HG02852 (cell line): ENCODE measurements around the gene QSOX1.

ENCODE experiments used
- ATAC-seq: cut with Tn5 transposase; IDR thresholded peaks from one replicate; pipeline ENCODE4 v1.9.1; 2021; ENCODE audit warnings: mild to moderate bottlenecking, moderate library complexity; ENCODE audit not compliant: unreplicated experiment

The QSOX1 gene

GRCh38 chr1:180232521-180233043, 77.9 kb downstream of the QSOX1 start:
- no peak for ATAC-seq

GRCh38 chr1:180233191-180234011, 78.7 kb downstream of the QSOX1 start:
- ATAC-seq = no peak

GRCh38 chr1:180234369-180235076, 79.9 kb downstream of the QSOX1 start:
- no peak for ATAC-seq

- ATAC-seq = no peak
Measured at GRCh38 chr1:180235077-180235501, 80.4 kb downstream of the QSOX1 start.

DNA sequence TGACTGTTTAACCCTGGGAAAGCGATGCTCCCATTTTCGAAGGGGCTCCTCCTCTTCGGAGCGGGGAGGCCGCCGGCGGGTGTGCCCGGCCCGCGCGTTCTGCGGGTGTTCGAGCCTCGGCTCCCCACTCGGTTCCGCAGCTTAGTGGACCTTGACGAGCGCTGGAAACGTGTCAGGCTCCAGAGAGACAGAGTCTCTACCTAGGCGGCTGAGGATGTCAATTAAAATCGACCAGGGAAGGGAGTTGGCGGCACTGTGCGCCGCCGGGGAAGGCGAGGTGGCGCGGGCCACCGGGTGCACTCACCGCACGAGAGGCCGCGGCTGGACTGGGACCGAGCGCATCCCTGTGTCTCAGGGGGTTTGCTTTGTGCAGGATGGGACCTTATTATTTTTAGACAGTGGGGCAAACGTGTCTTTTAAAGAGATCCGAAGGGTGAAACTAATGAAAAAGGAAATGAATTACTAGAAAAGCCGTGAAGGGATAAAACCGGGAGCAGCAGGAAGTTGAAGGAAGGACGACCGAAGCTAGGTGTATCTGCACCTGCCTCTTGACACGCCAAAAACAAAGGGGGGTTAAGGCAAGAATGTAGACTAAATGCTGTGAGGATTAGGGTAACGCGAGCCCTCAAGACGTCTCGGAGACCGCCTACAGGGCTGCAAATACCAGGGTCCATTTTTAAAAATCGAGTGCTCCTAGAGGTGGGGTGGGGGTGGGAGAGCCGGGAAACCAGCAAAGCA, 81.0 kb downstream of the QSOX1 start:
- ATAC-seq = no peak

DNA sequence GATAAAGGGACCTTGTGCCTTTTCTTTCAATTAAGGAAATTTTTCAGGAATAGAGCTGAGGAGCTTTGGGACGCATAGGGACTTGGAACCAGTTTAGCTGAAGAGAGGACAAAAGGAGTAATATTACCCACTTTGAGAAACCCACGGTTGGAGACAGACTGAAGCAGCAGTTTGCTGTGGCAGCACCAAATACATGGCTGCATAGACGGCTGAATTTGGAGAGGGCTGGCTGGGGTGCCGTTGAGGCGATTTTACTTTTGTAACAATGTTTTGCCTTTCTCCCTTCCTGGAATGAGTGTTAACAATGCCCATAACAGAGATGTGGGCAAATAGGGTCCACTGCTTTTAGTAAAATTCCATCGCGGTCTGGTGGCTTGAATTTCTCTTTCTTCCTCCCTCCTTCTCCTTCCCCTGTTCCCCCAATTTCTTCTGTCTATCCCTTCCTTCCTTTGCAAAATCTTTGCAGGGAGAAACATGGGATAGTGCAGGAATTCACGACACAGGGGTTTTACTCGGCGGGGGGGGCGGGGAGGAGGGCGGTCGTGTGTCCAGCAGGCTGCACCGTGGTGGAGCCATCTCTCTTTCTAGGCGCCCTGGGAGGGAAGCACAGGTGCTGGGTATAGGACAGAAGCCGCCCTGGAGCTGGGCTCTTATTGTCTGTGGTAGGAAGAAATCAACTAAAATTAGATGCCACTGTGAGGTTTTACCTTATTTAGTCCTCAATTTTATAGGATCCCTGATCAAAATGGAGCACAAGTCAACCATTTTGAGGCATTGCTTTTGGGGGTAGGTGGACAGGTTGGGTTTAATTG, 82.2 kb downstream of the QSOX1 start:
- ATAC-seq = no peak

GRCh38 chr1:180237869-180238476, 83.3 kb downstream of the QSOX1 start:
- no peak for ATAC-seq

- no peak for ATAC-seq
Measured at GRCh38 chr1:180238675-180239074, 84.0 kb downstream of the QSOX1 start.

- no peak for ATAC-seq
Measured at GRCh38 chr1:180239145-180240096, 84.8 kb downstream of the QSOX1 start.

- no peak for ATAC-seq
Measured at GRCh38 chr1:180241716-180242544, 87.3 kb downstream of the QSOX1 start.

DNA sequence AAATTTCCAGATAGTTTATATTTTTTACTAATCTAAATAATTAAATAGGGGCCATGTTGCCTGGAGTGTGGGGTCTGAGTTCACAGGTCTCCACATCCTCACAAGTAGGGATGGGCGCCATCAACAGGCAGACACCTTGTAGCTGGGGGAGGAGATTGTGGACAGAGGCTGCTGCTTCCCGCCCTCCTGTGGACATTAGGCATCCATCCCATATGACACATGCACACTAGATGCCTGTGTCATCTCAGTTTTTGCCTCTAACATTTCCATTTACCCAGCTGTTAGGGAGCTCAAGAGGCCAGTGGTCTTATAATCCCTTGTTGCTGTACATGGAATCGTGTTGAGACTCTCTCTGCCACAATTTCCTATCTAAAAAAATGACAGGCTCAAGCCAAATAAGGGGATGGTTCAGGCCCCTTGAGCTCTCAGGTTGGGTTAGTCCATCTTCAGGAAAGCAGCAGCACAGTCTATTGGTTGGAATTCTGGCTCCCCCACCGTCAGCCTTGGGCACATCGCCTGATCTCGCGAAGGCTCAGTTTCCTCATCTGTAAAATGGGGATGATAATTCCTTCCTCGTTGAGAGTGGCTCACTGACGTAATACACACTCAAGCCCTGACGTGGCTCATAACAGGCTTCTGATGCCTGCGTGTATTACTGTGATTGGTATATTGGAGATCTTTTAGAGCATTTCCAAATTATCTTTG, 89.0 kb downstream of the QSOX1 start:
- no peak for ATAC-seq

DNA sequence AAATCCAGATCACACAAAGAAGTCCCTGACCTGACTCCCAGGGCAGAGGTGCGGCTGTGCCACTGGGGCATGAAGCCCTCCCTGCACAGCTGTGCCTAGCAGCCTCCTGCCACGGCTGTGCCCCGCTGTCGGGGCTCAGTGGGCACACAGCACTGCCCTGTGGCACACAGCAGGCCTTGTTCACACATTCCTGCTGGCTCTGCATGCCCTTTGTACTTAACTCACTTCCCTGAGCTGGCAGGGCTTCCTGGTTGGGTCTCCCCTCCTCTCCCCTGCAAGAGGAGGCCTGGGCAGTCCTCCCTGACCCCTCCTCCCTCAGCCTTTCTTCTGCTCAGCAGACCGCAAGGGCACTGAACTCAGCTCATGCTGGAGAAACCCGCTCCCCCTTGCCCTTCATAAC, 90.2 kb downstream of the QSOX1 start:
- no peak for ATAC-seq

GRCh38 chr1:180246579-180246978, 91.9 kb downstream of the QSOX1 start:
- no peak for ATAC-seq

GRCh38 chr1:180247061-180247460, 92.4 kb downstream of the QSOX1 start:
- no peak for ATAC-seq

- ATAC-seq = no peak
Measured at GRCh38 chr1:180247580-180247979, 92.9 kb downstream of the QSOX1 start.

DNA sequence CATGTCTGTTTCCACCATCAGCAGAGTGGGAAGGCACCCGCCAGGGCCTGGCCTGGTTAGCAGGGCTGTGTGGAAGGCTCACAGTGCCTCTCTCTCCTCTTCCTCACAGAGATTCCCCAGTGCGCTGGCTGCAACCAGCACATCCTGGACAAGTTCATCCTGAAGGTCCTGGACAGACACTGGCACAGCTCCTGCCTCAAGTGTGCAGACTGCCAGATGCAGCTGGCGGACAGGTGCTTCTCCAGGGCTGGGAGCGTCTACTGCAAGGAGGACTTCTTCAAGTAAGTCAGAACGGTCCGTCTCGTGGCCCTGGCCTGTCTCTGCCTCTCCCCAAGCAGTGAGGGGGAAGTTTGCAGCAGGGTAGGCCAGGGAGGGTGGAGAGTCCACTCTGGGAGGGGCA, 93.5 kb downstream of the QSOX1 start:
- no peak for ATAC-seq
